Measurements from ENCODE around the gene DUSP22.

The DUSP22 gene

DNA sequence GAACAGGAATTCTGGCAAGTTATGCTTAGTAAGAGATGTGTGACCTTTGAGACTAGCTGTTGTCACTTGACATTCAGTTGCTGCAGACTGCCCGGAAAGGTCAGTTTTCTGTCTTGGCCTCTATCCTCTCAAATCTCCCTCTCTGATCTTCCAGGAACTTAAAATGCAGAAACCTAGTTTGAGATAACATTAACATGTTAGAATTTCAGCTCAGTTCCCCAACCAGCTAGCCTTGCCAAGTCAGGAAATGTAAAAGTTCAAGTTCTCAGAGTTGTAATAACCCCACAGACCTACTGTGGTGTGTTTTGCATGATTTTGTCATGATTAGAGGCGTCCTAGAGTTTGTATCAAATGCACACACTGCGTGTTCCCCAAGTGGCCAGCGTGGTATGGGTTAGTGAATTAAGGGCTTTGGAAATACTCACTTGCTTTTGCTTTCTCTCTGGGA lies 46.6 kb downstream of the DUSP22 start:
- DNase-seq (ENCODE audit: low read depth in 2 of 2), result no peak

DNA sequence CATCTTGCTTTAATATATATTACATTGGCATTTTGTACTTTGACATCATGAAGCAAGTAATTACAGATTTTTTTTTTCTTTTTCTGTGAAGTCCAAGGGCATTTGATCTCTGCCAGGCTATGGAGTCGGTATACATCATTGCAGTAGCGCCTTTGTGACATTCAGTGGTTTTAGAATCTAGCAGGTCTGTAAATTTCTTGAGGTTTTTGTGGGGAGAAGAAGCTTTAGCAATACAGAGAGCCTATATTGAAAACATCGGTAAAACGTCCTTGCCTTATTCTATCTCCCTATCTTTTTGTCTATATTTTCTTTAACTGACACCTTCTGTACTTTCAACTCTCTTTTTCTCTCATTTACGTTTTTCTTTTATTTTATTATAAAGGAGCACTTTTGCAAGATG lies 47.2 kb downstream of the DUSP22 start:
- DNase-seq (ENCODE audit: low read depth in 2 of 2), result no peak

GRCh38 chr6:340186-340955 lies 48.1 kb downstream of the DUSP22 start:
- DNase-seq (ENCODE audit: low read depth in 2 of 2), result no peak

- no peak for DNase-seq (ENCODE audit: low read depth in 2 of 2)
Measured at GRCh38 chr6:340991-341827, 48.9 kb downstream of the DUSP22 start.

GRCh38 chr6:341914-342831 lies 49.9 kb downstream of the DUSP22 start:
- DNase-seq (ENCODE audit: low read depth in 2 of 2), result no peak

GRCh38 chr6:342832-343179 lies 50.5 kb downstream of the DUSP22 start:
- no peak for DNase-seq (ENCODE audit: low read depth in 2 of 2)

GRCh38 chr6:343226-343935 lies 51.1 kb downstream of the DUSP22 start:
- DNase-seq (ENCODE audit: low read depth in 2 of 2), result no peak

GRCh38 chr6:343960-344815 lies 51.9 kb downstream of the DUSP22 start:
- no peak for DNase-seq (ENCODE audit: low read depth in 2 of 2)

DNA sequence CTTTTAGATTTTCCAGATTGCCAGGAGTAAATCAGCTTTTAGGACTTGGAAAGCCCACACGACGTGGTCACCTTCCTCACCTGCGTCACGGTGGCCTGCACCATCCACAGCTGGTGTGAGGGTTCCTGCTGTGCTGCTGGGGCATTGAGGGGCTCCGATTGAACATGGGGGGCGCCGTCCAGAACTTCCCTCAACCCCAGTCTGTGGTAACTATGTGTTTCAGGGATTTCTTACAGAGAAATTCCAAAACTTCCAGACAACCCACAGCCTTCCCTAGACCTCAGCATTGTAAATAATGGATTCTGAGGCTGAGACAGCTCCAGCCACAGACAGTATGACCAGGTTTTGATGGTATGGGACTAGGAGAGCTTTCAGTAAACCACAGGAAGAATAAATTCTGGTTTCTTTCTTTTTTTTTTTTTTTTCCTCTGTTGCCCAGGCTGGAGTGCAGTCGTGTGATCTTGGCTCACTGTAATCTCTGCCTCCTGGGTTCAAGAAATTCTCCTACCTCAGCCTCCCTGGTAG lies 52.6 kb downstream of the DUSP22 start:
- DNase-seq (ENCODE audit: low read depth in 2 of 2), result no peak

- DNase-seq (ENCODE audit: low read depth in 2 of 2), result no peak
Measured at GRCh38 chr6:345747-346385, 53.6 kb downstream of the DUSP22 start.

DNA sequence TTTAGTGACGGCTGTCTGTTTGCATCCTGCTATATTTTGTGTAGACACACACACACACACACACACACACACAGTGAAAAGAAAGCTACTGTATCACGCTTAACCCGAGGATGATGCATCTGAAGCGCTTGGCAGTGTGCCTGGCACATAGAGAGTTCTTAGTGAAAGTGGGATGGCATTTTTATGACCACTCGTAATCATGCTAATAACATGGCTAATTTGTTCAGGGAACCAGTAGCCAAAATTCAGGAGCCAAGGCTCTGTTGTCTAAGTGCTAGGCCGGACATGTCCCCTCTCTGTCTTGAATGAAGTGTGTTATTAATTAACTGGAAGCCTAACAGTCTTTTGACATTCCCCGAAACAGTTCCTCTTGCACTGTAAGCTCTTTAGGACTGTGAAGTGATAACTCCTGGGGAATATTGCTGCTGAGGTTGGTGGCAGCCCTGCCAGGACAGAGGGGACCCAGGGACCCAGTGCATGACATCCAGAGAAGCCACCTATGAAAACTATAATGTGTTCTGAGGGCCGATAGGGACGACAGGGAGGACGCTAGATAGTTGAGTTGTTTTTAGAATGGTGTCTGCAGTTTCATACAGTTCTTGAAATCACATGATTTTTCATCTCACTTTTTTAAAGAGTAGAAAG lies 54.2 kb downstream of the DUSP22 start:
- no peak for DNase-seq (ENCODE audit: low read depth in 2 of 2)

DNA sequence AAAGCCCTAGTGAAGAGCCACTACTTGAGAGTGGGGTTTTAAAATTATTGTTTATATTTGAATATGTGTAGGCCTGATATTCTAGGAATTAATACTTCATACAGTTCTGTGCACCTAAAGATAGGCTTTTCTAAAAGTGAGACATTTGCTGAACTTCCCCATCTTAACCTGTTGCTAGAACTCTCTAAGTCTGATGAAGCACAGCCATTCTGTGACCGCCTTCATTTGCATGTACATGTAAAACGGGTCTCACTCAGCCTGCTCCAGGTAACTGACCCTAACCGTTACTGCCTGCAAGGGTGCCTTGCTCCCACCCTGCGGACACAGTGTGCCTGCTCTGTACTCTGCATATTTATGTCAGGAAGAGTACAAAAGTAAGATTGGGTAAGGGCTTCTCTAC lies 54.9 kb downstream of the DUSP22 start:
- DNase-seq (ENCODE audit: low read depth in 2 of 2), result no peak

GRCh38 chr6:347951-348859 lies 55.9 kb downstream of the DUSP22 start:
- DNase-seq (ENCODE audit: low read depth in 2 of 2), result no peak

- DNase-seq (ENCODE audit: low read depth in 2 of 2), result no peak
Measured at GRCh38 chr6:348860-349396, 56.6 kb downstream of the DUSP22 start.

DNA sequence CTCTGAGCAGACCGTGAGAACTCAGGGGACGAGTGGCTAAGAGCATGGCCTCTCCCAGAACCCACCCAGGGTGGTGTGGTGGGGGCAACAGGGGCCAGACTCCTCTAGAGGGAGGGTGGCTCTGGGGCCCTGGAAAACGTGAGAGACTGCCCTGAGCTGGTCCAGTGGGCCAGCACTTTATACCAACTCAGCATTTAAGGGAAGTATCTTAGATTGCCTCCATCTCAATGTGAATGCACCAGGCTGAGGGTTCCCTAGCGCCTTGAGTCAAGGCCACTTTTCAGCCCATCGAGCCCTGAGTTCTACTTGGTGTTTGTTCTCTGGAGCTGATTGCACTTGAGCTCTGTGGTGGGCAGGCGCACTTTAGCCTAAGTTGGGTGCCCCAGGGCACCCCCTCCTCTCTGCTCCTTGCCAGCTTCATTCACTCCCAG lies 57.2 kb downstream of the DUSP22 start:
- DNase-seq (ENCODE audit: low read depth in 2 of 2), result no peak

DNA sequence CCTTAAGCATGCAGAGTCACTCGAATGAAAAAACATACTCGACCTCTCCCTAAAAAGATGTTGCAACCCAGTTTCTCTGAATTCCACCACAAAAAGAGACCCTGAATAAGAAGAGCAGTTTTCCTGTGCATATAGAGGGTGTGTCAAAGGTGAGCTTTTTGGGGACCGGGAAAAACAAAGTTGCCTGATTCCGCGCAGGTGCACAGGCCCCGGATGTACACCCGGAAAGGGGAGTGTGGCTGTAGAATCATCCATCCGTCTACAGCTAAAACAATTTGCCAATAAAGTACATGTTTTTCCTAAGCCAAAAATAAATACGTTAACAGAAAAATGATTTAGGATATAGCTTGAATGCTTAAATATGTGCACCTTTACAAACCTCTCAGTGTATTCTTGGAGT lies 58.1 kb downstream of the DUSP22 start:
- no peak for DNase-seq (ENCODE audit: low read depth in 2 of 2)

GRCh38 chr6:351011-351866 lies 59.0 kb downstream of the DUSP22 start:
- no peak for DNase-seq (ENCODE audit: low read depth in 2 of 2)

Data from stimulated activated CD8-positive, alpha-beta memory T cell treated with anti-CD3 and anti-CD28 coated beads, Interleukin-2, amount 100 ng/mL, for 1 hour (primary cell).